HCT116 (cell line): Measurements from ENCODE around the gene DOCK1. TPM values are rescaled to one million over a fixed set of nuclear protein-coding genes. Genes with fewer than 3 reads are reported as not detected.

Source experiments
- ATAC-seq: fragments of 200-7000 bp; cut with Tn5 transposase; 2 replicates; pipeline ENCODE4 v1.9.1; 2020; ENCODE audit warnings: mild to moderate bottlenecking, moderate library complexity
- BruUV-seq: library from RNA; stranded (reverse); fragments of 400-500 nt; replicated peaks from 2 replicates; lab custom pipeline; 2021; lab: Mats Ljungman, UMichigan
- CTCF ChIA-PET: fragments of 300-600 bp; sonication (Branson Sonifier 250); formaldehyde crosslinking; loops from one replicate; lab custom pipeline; 2021; ENCODE audit warnings: antibody characterized with exemption; lab: Charles Lee
- POLR2A ChIA-PET: fragments of 300-600, 350-600 bp; sonication (Branson Sonifier 250); formaldehyde crosslinking; loops from one replicate; lab custom pipeline; 2021; ENCODE audit warnings: antibody characterized with exemption; lab: Charles Lee
- RAD21 ChIA-PET, 2 experiments: fragments of 300-600 bp; sonication (Branson Sonifier 250); formaldehyde crosslinking; loops; one replicate each; lab custom pipeline; 2023; ENCODE audit warnings: low total read pairs in 2 of 2; ENCODE audit not compliant: uncharacterized antibody in 2 of 2, unreplicated experiment in 2 of 2, low non-redundant PET in 1 of 2; lab: Charles Lee
- DNase-seq: peaks from one replicate; pipeline ENCODE4 v3.0.0-alpha.2; 2010; ENCODE audit warnings: low read depth, low spot score
- H2AFZ ChIP-seq: fragments of 200-600 bp; shearing (Covaris generic), sonication (generic); 2 replicates; pipeline ENCODE4 v1.6.1; 2017; ENCODE audit warnings: low read depth, mixed run types, mixed read lengths, antibody characterized with exemption, low read length; ENCODE audit not compliant: poor library complexity, severe bottlenecking
- H3K27ac ChIP-seq: 2 replicates; pipeline ENCODE4 v1.5.1; 2012; ENCODE audit warnings: low read depth, low read length
- H3K27me3 ChIP-seq: fragments of 200-600 bp; sonication (generic); 2 replicates; pipeline ENCODE4 v1.6.1; 2016; ENCODE audit warnings: mixed run types, low read length, mixed read lengths; ENCODE audit not compliant: insufficient read depth
- H3K36me3 ChIP-seq, 2 experiments: fragments of 200-500 bp in 1 of 2; fragments of 200-600 bp in 1 of 2; sonication (Bioruptor generic) in 1 of 2; sonication (generic) in 1 of 2; 2 replicates each; pipeline versions ENCODE4 v1.5.1 to v1.6.1; 2014 to 2016; ENCODE audit warnings: low read length in 2 of 2, inconsistent platforms in 1 of 2, mixed read lengths in 1 of 2, mixed run types in 1 of 2; ENCODE audit not compliant: insufficient read depth in 2 of 2, control insufficient read depth in 1 of 2
- H3K4me1 ChIP-seq, 2 experiments: fragments of 200-600 bp in 1 of 2; sonication (generic) in 1 of 2; 2 replicates each; pipeline versions ENCODE4 v1.5.1 to v1.6.1; 2012 to 2017; ENCODE audit warnings: low read length in 2 of 2, inconsistent platforms in 1 of 2, mild to moderate bottlenecking in 1 of 2, mixed read lengths in 1 of 2, mixed run types in 1 of 2, moderate library complexity in 1 of 2; ENCODE audit not compliant: insufficient read depth in 2 of 2, control insufficient read depth in 1 of 2
- H3K4me2 ChIP-seq: fragments of 200-600 bp; sonication (generic); 2 replicates; pipeline ENCODE4 v1.6.1; 2017; ENCODE audit warnings: mixed run types, low read length, mixed read lengths
- H3K4me3 ChIP-seq, 2 experiments: fragments of 200-600 bp in 1 of 2; sonication (generic) in 1 of 2; replicated peaks in 1 of 2; 2 replicates each; pipeline ENCODE4 v1.5.1; 2011 to 2016; ENCODE audit warnings: low read length in 2 of 2, control low read depth in 1 of 2, low read depth in 1 of 2, mild to moderate bottlenecking in 1 of 2, mixed read lengths in 1 of 2, mixed run types in 1 of 2
- H3K79me2 ChIP-seq: fragments of 200-600 bp; sonication (generic); 2 replicates; pipeline ENCODE4 v1.6.1; 2017; ENCODE audit warnings: mild to moderate bottlenecking, mixed run types, low read length, moderate library complexity, mixed read lengths; ENCODE audit not compliant: insufficient read depth
- H3K9ac ChIP-seq: fragments of 200-600 bp; sonication (generic); 2 replicates; pipeline ENCODE4 v1.6.1; 2016; ENCODE audit warnings: low read length, mixed read lengths
- H3K9me2 ChIP-seq: fragments of 200-600 bp; sonication (generic), shearing (Covaris generic); 2 replicates; pipeline ENCODE4 v1.6.1; 2017; ENCODE audit warnings: mixed run types, mild to moderate bottlenecking, moderate library complexity; ENCODE audit not compliant: insufficient read depth
- H3K9me3 ChIP-seq, 2 experiments: fragments of 200-500 bp in 1 of 2; fragments of 200-600 bp in 1 of 2; sonication (Bioruptor generic) in 1 of 2; sonication (generic) in 1 of 2; 2 replicates each; pipeline ENCODE4 v1.6.1; 2014 to 2017; ENCODE audit warnings: low read length in 2 of 2, mixed read lengths in 2 of 2, inconsistent platforms in 1 of 2, low read depth in 1 of 2, mild to moderate bottlenecking in 1 of 2, mixed run types in 1 of 2, moderate library complexity in 1 of 2; ENCODE audit not compliant: control insufficient read depth in 1 of 2, insufficient read depth in 1 of 2
- H4K20me1 ChIP-seq: fragments of 200-600 bp; sonication (generic), shearing (Covaris generic); 2 replicates; pipeline ENCODE4 v1.6.1; 2017; ENCODE audit warnings: mixed run types, mild to moderate bottlenecking, moderate library complexity; ENCODE audit not compliant: insufficient read depth
- ATF3 ChIP-seq: IDR thresholded peaks from 2 replicates; pipeline ENCODE4 v1.6.1; 2012
- CBX3 ChIP-seq: IDR thresholded peaks from 2 replicates; pipeline ENCODE4 v1.6.1; 2012; ENCODE audit warnings: low read depth
- EGR1 ChIP-seq: IDR thresholded peaks from 2 replicates; pipeline ENCODE4 v1.6.1; 2012; ENCODE audit warnings: low read depth
- ELF1 ChIP-seq: IDR thresholded peaks from 2 replicates; pipeline ENCODE4 v1.6.1; 2012; ENCODE audit warnings: low read depth, borderline replicate concordance
- EZH2 ChIP-seq: fragments of 200-600 bp; sonication (generic); IDR thresholded peaks from 2 replicates; pipeline ENCODE4 v1.6.1; 2017; ENCODE audit warnings: antibody characterized with exemption, mixed run types
- EZH2phosphoT487 ChIP-seq: fragments of 200-600 bp; IDR thresholded peaks from 2 replicates; pipeline ENCODE4 v1.6.1; 2018; ENCODE audit warnings: antibody characterized with exemption, borderline replicate concordance
- FOSL1 ChIP-seq: IDR thresholded peaks from 2 replicates; pipeline ENCODE4 v1.6.1; 2012; ENCODE audit warnings: low read depth
- JUND ChIP-seq: IDR thresholded peaks from 2 replicates; pipeline ENCODE4 v1.6.1; 2012
- POLR2A ChIP-seq: IDR thresholded peaks from 2 replicates; pipeline ENCODE4 v1.7.0; 2011; ENCODE audit warnings: borderline replicate concordance; ENCODE audit not compliant: insufficient read depth, insufficient read length; ENCODE audit errors: extremely low read depth
- POLR2AphosphoS5 ChIP-seq: IDR thresholded peaks from 2 replicates; pipeline ENCODE4 v1.6.1; 2011; ENCODE audit warnings: mild to moderate bottlenecking, low read depth, low read length, moderate library complexity
- RAD21 ChIP-seq: IDR thresholded peaks from 2 replicates; pipeline ENCODE4 v1.6.1; 2012; ENCODE audit warnings: low read depth, mild to moderate bottlenecking
- SIN3A ChIP-seq: IDR thresholded peaks from 2 replicates; pipeline ENCODE4 v1.6.1; 2012; ENCODE audit warnings: low read depth
- SP1 ChIP-seq: IDR thresholded peaks from 2 replicates; pipeline ENCODE4 v1.6.1; 2012; ENCODE audit warnings: low read depth
- SRF ChIP-seq: IDR thresholded peaks from 2 replicates; pipeline ENCODE4 v1.6.1; 2012; ENCODE audit warnings: low read depth
- TCF7L2 ChIP-seq: IDR thresholded peaks from 2 replicates; pipeline ENCODE4 v1.7.0; 2011; ENCODE audit warnings: borderline replicate concordance, inconsistent platforms; ENCODE audit not compliant: insufficient read depth, insufficient read length; ENCODE audit errors: extremely low read depth
- YY1 ChIP-seq: IDR thresholded peaks from 2 replicates; pipeline ENCODE4 v1.6.1; 2011; ENCODE audit warnings: low read length, low read depth, moderate library complexity, mild to moderate bottlenecking; ENCODE audit not compliant: insufficient replicate concordance; ENCODE audit errors: extremely low read depth
- ZBTB33 ChIP-seq: IDR thresholded peaks from 2 replicates; pipeline ENCODE4 v1.6.1; 2011; ENCODE audit warnings: mild to moderate bottlenecking, low read length, moderate library complexity; ENCODE audit not compliant: insufficient replicate concordance; ENCODE audit errors: extremely low read depth
- ZFX ChIP-seq: fragments of 450-650 bp; IDR thresholded peaks from 2 replicates; pipeline ENCODE4 v1.6.1; 2017
- ZNF274 ChIP-seq: fragments of 200-500 bp; sonication (Bioruptor generic); IDR thresholded peaks from 2 replicates; pipeline ENCODE4 v1.6.1; 2014; ENCODE audit warnings: mild to moderate bottlenecking, low read depth, low read length, inconsistent platforms
- intact Hi-C: fragments of 100-400 bp; cut with micrococcal nuclease; formaldehyde crosslinking; loops from 2 replicates; pipeline ENCODE4 v1.10.0; 2022
- total RNA-seq: library from RNA; stranded (reverse); gene quantifications from one replicate; pipeline ENCODE4 v1.2.1, GENCODE V29; 2021; ENCODE audit not compliant: unreplicated experiment
- TF ChIP-seq, protein P1 (sequence below): IDR thresholded peaks from 2 replicates; pipeline ENCODE4 v1.6.1; 2012; ENCODE audit warnings: low read depth

The DOCK1 gene
- total RNA-seq, 1 experiment from 2014 or later = 46.5 TPM

- TF ChIP-seq EZH2 = no peak
- TF ChIP-seq YY1 = no peak
- TF ChIP-seq ZBTB33 = no peak
- TF ChIP-seq RAD21 = no peak
- TF ChIP-seq ZFX = no peak
- TF ChIP-seq CBX3 = no peak
- TF ChIP-seq ATF3 = no peak
- no peak for TF ChIP-seq JUND
- no peak for TF ChIP-seq FOSL1
- TF ChIP-seq, protein P1, sequence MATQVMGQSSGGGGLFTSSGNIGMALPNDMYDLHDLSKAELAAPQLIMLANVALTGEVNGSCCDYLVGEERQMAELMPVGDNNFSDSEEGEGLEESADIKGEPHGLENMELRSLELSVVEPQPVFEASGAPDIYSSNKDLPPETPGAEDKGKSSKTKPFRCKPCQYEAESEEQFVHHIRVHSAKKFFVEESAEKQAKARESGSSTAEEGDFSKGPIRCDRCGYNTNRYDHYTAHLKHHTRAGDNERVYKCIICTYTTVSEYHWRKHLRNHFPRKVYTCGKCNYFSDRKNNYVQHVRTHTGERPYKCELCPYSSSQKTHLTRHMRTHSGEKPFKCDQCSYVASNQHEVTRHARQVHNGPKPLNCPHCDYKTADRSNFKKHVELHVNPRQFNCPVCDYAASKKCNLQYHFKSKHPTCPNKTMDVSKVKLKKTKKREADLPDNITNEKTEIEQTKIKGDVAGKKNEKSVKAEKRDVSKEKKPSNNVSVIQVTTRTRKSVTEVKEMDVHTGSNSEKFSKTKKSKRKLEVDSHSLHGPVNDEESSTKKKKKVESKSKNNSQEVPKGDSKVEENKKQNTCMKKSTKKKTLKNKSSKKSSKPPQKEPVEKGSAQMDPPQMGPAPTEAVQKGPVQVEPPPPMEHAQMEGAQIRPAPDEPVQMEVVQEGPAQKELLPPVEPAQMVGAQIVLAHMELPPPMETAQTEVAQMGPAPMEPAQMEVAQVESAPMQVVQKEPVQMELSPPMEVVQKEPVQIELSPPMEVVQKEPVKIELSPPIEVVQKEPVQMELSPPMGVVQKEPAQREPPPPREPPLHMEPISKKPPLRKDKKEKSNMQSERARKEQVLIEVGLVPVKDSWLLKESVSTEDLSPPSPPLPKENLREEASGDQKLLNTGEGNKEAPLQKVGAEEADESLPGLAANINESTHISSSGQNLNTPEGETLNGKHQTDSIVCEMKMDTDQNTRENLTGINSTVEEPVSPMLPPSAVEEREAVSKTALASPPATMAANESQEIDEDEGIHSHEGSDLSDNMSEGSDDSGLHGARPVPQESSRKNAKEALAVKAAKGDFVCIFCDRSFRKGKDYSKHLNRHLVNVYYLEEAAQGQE = no peak
- TF ChIP-seq POLR2AphosphoS5 = no peak
- TF ChIP-seq SP1 = no peak
- TF ChIP-seq TCF7L2 = no peak
- TF ChIP-seq SIN3A = no peak
- no peak for TF ChIP-seq ELF1
- no peak for TF ChIP-seq SRF
- TF ChIP-seq POLR2A = no peak
- TF ChIP-seq EGR1 = no peak
- TF ChIP-seq ZNF274 = no peak
- no peak for TF ChIP-seq EZH2phosphoT487
- ATAC-seq (no peak), DNase-seq (no peak)
- H3K4me1 ChIP-seq = no peaks in the 10 kb centered on the region
- H3K27ac ChIP-seq = no peak overlapping the region
- no TSS peak for BruUV-seq
- intact Hi-C loops = no loop called here
- H3K36me3 ChIP-seq = no peaks in the 10 kb centered on the region; a peak in 1 of 4 replicates
- H2AFZ ChIP-seq = no peak overlapping the region
- H3K27me3 ChIP-seq = no peaks in the 10 kb centered on the region
- no peaks in the 10 kb centered on the region for H3K9me2 ChIP-seq
- CTCF ChIA-PET = no interaction called here
- H3K4me3 ChIP-seq = no peak overlapping the region
- H3K9me3 ChIP-seq = no peaks in the 10 kb centered on the region
- POLR2A ChIA-PET = no interaction called here
- H3K9ac ChIP-seq = no peak overlapping the region
- no peaks in the 10 kb centered on the region for H4K20me1 ChIP-seq
- no peaks in the 10 kb centered on the region for H3K79me2 ChIP-seq
- RAD21 ChIA-PET = no interaction called here
- no peak overlapping the region for H3K4me2 ChIP-seq
Measured at GRCh38 chr10:127370601-127371000, 465.4 kb downstream of the DOCK1 start.
